Fibroblast of lung (primary cell): Measurements from ENCODE around the gene SLC16A6. TPM values are rescaled to one million over a fixed set of nuclear protein-coding genes. Genes with fewer than 3 reads are reported as not detected.

Source experiments
- DNase-seq, 2 donors: peaks; one replicate each; pipeline versions ENCODE4 v3.0.0 to v3.0.0-alpha.2; 2010; ENCODE audit warnings: low read depth in 2 of 2
- H2AFZ ChIP-seq: 2 replicates; pipeline ENCODE4 v1.5.1; 2012; ENCODE audit warnings: low read length, control low read depth, inconsistent platforms
- H3K27ac ChIP-seq: 2 replicates; pipeline ENCODE4 v1.5.1; 2011; ENCODE audit warnings: low read length, control low read depth; ENCODE audit not compliant: insufficient read depth
- H3K27me3 ChIP-seq: 2 replicates; pipeline ENCODE4 v1.5.1; 2011; ENCODE audit warnings: mild to moderate bottlenecking, low read length; ENCODE audit not compliant: control insufficient read depth, insufficient read depth
- H3K36me3 ChIP-seq: 2 replicates; pipeline ENCODE4 v1.5.1; 2011; ENCODE audit warnings: low read length; ENCODE audit not compliant: control insufficient read depth, insufficient read depth
- H3K4me1 ChIP-seq: 2 replicates; pipeline ENCODE4 v1.5.1; 2011; ENCODE audit warnings: low read length; ENCODE audit not compliant: control insufficient read depth, insufficient read depth; ENCODE audit errors: extremely low read depth
- H3K4me2 ChIP-seq: 2 replicates; pipeline ENCODE4 v1.5.1; 2011; ENCODE audit warnings: low read length, control low read depth; ENCODE audit not compliant: insufficient read depth; ENCODE audit errors: extremely low read depth
- H3K4me3 ChIP-seq, 4 experiments: fragments of 200-600 bp in 1 of 4; sonication (generic) in 1 of 4; replicated peaks in 1 of 4; 2 replicates each; pipeline ENCODE4 v1.5.1; 2011 to 2016; ENCODE audit warnings: low read length in 4 of 4, low read depth in 3 of 4, mild to moderate bottlenecking in 3 of 4, control low read depth in 2 of 4, inconsistent platforms in 1 of 4, mixed read lengths in 1 of 4; ENCODE audit not compliant: insufficient read depth in 1 of 4; ENCODE audit errors: control extremely low read depth in 1 of 4
- H3K79me2 ChIP-seq: 2 replicates; pipeline ENCODE4 v1.5.1; 2012; ENCODE audit warnings: mild to moderate bottlenecking, low read length, inconsistent platforms; ENCODE audit not compliant: control insufficient read depth, insufficient read depth
- H3K9ac ChIP-seq: 2 replicates; pipeline ENCODE4 v1.5.1; 2011; ENCODE audit warnings: mild to moderate bottlenecking, low read length, control low read depth; ENCODE audit not compliant: insufficient read depth
- H3K9me3 ChIP-seq: 2 replicates; pipeline ENCODE4 v1.5.1; 2012; ENCODE audit warnings: low read depth, low read length; ENCODE audit not compliant: control insufficient read depth, insufficient read depth
- H4K20me1 ChIP-seq: 2 replicates; pipeline ENCODE4 v1.5.1; 2011; ENCODE audit warnings: low read length; ENCODE audit not compliant: control insufficient read depth, insufficient read depth; ENCODE audit errors: extremely low read depth
- CTCF ChIP-seq, 2 donors: IDR thresholded peaks in 1 of 2; conservative IDR thresholded peaks in 1 of 2; 1 replicate in 1 of 2; 2 replicates in 1 of 2; pipeline ENCODE4 v1.5.1; 2011 to 2012; ENCODE audit warnings: low read length in 2 of 2, control low read depth in 1 of 2, inconsistent platforms in 1 of 2, low read depth in 1 of 2, mild to moderate bottlenecking in 1 of 2
- EZH2 ChIP-seq: IDR thresholded peaks from 2 replicates; pipeline ENCODE4 v1.5.1; 2012; ENCODE audit warnings: low read length, control low read depth, mild to moderate bottlenecking; ENCODE audit errors: missing control alignments
- polyA plus RNA-seq, 2 donors: library from polyadenylated mRNA; depleted of rRNA in 1 of 2; stranded (reverse) in 1 of 2; unstranded in 1 of 2; fragments of >200 nt; gene quantifications; 2 replicates each; pipeline ENCODE4 v1.2.1, GENCODE V29; 2011 to 2012; ENCODE audit warnings: missing spikeins in 1 of 2
- total RNA-seq: library from RNA; depleted of rRNA; stranded (reverse); fragments of >200 nt; gene quantifications from 2 replicates; pipeline ENCODE4 v1.2.1, GENCODE V29; 2014

SLC16A6 gene
- total and polyA plus RNA-seq, 2 donors (not counting 1 experiment from before 2014, with no cell fraction given), result 1.7 to 8.3 TPM

GRCh38 chr17:68320943-68321555 is 30.1 kb upstream of the SLC16A6 start:
- H3K9me3 ChIP-seq, result no peaks in the 10 kb centered on the region
- TF ChIP-seq CTCF (conservative IDR thresholded peaks at IDR 0.05 in 1 of 2, IDR thresholded peaks at IDR 0.05 in 1 of 2; ENCODE audit: low read depth in 1 of 2, low read length in 2 of 2), result no peak
- TF ChIP-seq EZH2, result no peak
- H2AFZ ChIP-seq, result no peak overlapping the region
- no peak overlapping the region for H3K4me2 ChIP-seq
- DNase-seq, result no peak
- H3K27me3 ChIP-seq, result no peaks in the 10 kb centered on the region
- H3K9ac ChIP-seq, result no peak overlapping the region
- no peaks in the 10 kb centered on the region for H3K79me2 ChIP-seq
- H3K36me3 ChIP-seq, result no peaks in the 10 kb centered on the region
- H4K20me1 ChIP-seq, result no peaks in the 10 kb centered on the region
- no peak overlapping the region for H3K27ac ChIP-seq
- no peaks in the 10 kb centered on the region for H3K4me1 ChIP-seq
- no peak overlapping the region for H3K4me3 ChIP-seq

GRCh38 chr17:68320311-68320865 is 29.5 kb upstream of the SLC16A6 start:
- no peaks in the 10 kb centered on the region for H3K27me3 ChIP-seq
- TF ChIP-seq CTCF (conservative IDR thresholded peaks at IDR 0.05 in 1 of 2, IDR thresholded peaks at IDR 0.05 in 1 of 2; ENCODE audit: low read depth in 1 of 2, low read length in 2 of 2) (no peak), EZH2 (no peak)
- no peaks in the 10 kb centered on the region for H3K4me1 ChIP-seq
- no peaks in the 10 kb centered on the region for H4K20me1 ChIP-seq
- no peaks in the 10 kb centered on the region for H3K9me3 ChIP-seq
- H3K79me2 ChIP-seq, result no peaks in the 10 kb centered on the region
- H3K4me3 ChIP-seq, result no peak overlapping the region
- H3K36me3 ChIP-seq, result no peaks in the 10 kb centered on the region
- DNase-seq, result no peak
- H3K27ac ChIP-seq, result no peak overlapping the region
- H3K4me2 ChIP-seq, result no peak overlapping the region
- H2AFZ ChIP-seq, result no peak overlapping the region
- no peak overlapping the region for H3K9ac ChIP-seq

GRCh38 chr17:68319410-68320162 is 28.7 kb upstream of the SLC16A6 start:
- no peak overlapping the region for H3K27ac ChIP-seq
- no peaks in the 10 kb centered on the region for H3K27me3 ChIP-seq

More at GRCh38 chr17:68319410-68320162, 28.7 kb upstream of the SLC16A6 start:
- Histone ChIP-seq H3K36me3 (no peaks in the 10 kb centered on the region), H2AFZ (no peak overlapping the region), H4K20me1 (no peaks in the 10 kb centered on the region), H3K79me2 (no peaks in the 10 kb centered on the region), H3K9ac (no peak overlapping the region), H3K9me3 (no peaks in the 10 kb centered on the region), H3K4me3 (no peak overlapping the region), H3K4me2 (no peak overlapping the region), H3K4me1 (no peaks in the 10 kb centered on the region)
- no peak for DNase-seq
- TF ChIP-seq EZH2 (no peak), CTCF (conservative IDR thresholded peaks at IDR 0.05 in 1 of 2, IDR thresholded peaks at IDR 0.05 in 1 of 2; ENCODE audit: low read depth in 1 of 2, low read length in 2 of 2) (no peak)
